Loucy (cell line): ENCODE data around the gene NAV2.

Experiments
- H2AFZ ChIP-seq: fragments of 200-600 bp; sonication (generic); 2 replicates; pipeline ENCODE4 v1.6.0; 2016; ENCODE audit warnings: antibody characterized with exemption, mild to moderate bottlenecking, low read length, moderate library complexity
- H3F3A ChIP-seq: fragments of 200-600 bp; 2 replicates; pipeline ENCODE4 v1.6.0; 2016; ENCODE audit warnings: antibody characterized with exemption, low read depth, mild to moderate bottlenecking
- H3K27me3 ChIP-seq: fragments of 200-600 bp; sonication (generic); 2 replicates; pipeline ENCODE4 v1.6.1; 2014; ENCODE audit warnings: low read length, mild to moderate bottlenecking; ENCODE audit not compliant: insufficient read depth, poor library complexity, severe bottlenecking
- H3K36me3 ChIP-seq: fragments of 200-600 bp; sonication (generic); 2 replicates; pipeline ENCODE4 v1.6.1; 2016; ENCODE audit warnings: low read length; ENCODE audit not compliant: insufficient read depth
- H3K4me1 ChIP-seq: fragments of 200-600 bp; sonication (generic); 2 replicates; pipeline ENCODE4 v1.5.1; 2014; ENCODE audit warnings: low read length, mild to moderate bottlenecking; ENCODE audit not compliant: insufficient read depth, poor library complexity, severe bottlenecking
- H3K4me2 ChIP-seq: fragments of 200-600 bp; sonication (generic); 2 replicates; pipeline ENCODE4 v1.6.0; 2014; ENCODE audit warnings: antibody characterized with exemption, low read length, low read depth, mild to moderate bottlenecking; ENCODE audit not compliant: poor library complexity, severe bottlenecking
- H3K4me3 ChIP-seq: fragments of 200-600 bp; sonication (generic); 2 replicates; pipeline ENCODE4 v1.5.1; 2014; ENCODE audit warnings: low read length, mild to moderate bottlenecking, mixed read lengths; ENCODE audit not compliant: poor library complexity, severe bottlenecking
- H3K79me2 ChIP-seq: fragments of 200-600 bp; sonication (generic); 2 replicates; pipeline ENCODE4 v1.6.1; 2014; ENCODE audit warnings: low read length; ENCODE audit not compliant: insufficient read depth
- H3K9ac ChIP-seq: fragments of 200-600 bp; sonication (generic); 2 replicates; pipeline ENCODE4 v1.6.0; 2014; ENCODE audit warnings: mild to moderate bottlenecking, low read depth, low read length, moderate library complexity; ENCODE audit not compliant: poor library complexity, severe bottlenecking
- H3K9me2 ChIP-seq: fragments of 200-600 bp; sonication (generic); replicated peaks from 2 replicates; pipeline ENCODE4 v1.6.1; 2016; ENCODE audit warnings: low read depth, low read length, mixed read lengths
- H3K9me3 ChIP-seq: fragments of 200-600 bp; sonication (generic); 2 replicates; pipeline ENCODE4 v1.6.1; 2014; ENCODE audit warnings: mild to moderate bottlenecking, antibody characterized with exemption, low read length, low read depth; ENCODE audit not compliant: insufficient read depth
- H4K20me1 ChIP-seq: fragments of 200-600 bp; sonication (generic); 2 replicates; pipeline ENCODE4 v1.6.0; 2014; ENCODE audit warnings: antibody characterized with exemption, low read length, mild to moderate bottlenecking; ENCODE audit not compliant: insufficient read depth, poor library complexity, severe bottlenecking
- CTCF ChIP-seq: fragments of 200-600 bp; sonication (generic); conservative IDR thresholded peaks from 2 replicates; pipeline ENCODE4 v1.5.1; 2014; ENCODE audit warnings: mild to moderate bottlenecking, antibody characterized with exemption, low read length
- EZH2phosphoT487 ChIP-seq: fragments of 200-600 bp; IDR thresholded peaks from 2 replicates; pipeline ENCODE4 v1.6.1; 2018; ENCODE audit warnings: antibody characterized with exemption, mild to moderate bottlenecking, moderate library complexity, borderline replicate concordance

Gene NAV2

GRCh38 chr11:19880088-19880345, 167.4 kb downstream of the NAV2 start:
- Histone ChIP-seq H4K20me1 (no peaks in the 10 kb centered on the region), H3K4me3 (no peak overlapping the region), H3K27me3 (no peaks in the 10 kb centered on the region), H3K79me2 (no peaks in the 10 kb centered on the region), H3K36me3 (no peaks in the 10 kb centered on the region), H3K9me2 (no peaks in the 10 kb centered on the region), H3K4me1 (no peaks in the 10 kb centered on the region), H3K9me3 (no peaks in the 10 kb centered on the region), H2AFZ (no peak overlapping the region), H3K4me2 (no peak overlapping the region), H3K9ac (no peak overlapping the region), H3F3A (no peaks in the 10 kb centered on the region)
- TF ChIP-seq EZH2phosphoT487 (no peak), CTCF (no peak)

- Histone ChIP-seq H3F3A (no peaks in the 10 kb centered on the region), H3K36me3 (no peaks in the 10 kb centered on the region), H2AFZ (no peak overlapping the region), H3K4me3 (no peak overlapping the region), H4K20me1 (no peaks in the 10 kb centered on the region), H3K9me3 (no peaks in the 10 kb centered on the region), H3K9me2 (no peaks in the 10 kb centered on the region), H3K27me3 (no peaks in the 10 kb centered on the region), H3K9ac (no peak overlapping the region), H3K4me2 (no peak overlapping the region), H3K79me2 (no peaks in the 10 kb centered on the region), H3K4me1 (no peaks in the 10 kb centered on the region)
- TF ChIP-seq EZH2phosphoT487, result no peak
- no peak for TF ChIP-seq CTCF
These were observed 168.5 kb downstream of the NAV2 start for GRCh38 chr11:19881177-19881576.

- Histone ChIP-seq H3K9me3 (no peaks in the 10 kb centered on the region), H3K9ac (no peak overlapping the region), H2AFZ (no peak overlapping the region), H3K36me3 (no peaks in the 10 kb centered on the region), H3K27me3 (no peaks in the 10 kb centered on the region), H3K4me3 (no peak overlapping the region), H3K79me2 (no peaks in the 10 kb centered on the region), H3K4me1 (no peaks in the 10 kb centered on the region), H3F3A (no peaks in the 10 kb centered on the region), H4K20me1 (no peaks in the 10 kb centered on the region), H3K4me2 (no peak overlapping the region), H3K9me2 (no peaks in the 10 kb centered on the region)
- TF ChIP-seq EZH2phosphoT487 (no peak), CTCF (no peak)
These were observed 169.7 kb downstream of the NAV2 start for GRCh38 chr11:19882356-19882755.
